Measurements from ENCODE around the gene LYPD5.
A peak's percentile ranks its signal among the peaks of the same experiment; 100 is the strongest.
"Not testable (repeated sequence)": the region's sequence is repeated elsewhere in the genome, so short reads cannot be mapped to it uniquely, and the experiment has no call there.

The LYPD5 gene, protein sequence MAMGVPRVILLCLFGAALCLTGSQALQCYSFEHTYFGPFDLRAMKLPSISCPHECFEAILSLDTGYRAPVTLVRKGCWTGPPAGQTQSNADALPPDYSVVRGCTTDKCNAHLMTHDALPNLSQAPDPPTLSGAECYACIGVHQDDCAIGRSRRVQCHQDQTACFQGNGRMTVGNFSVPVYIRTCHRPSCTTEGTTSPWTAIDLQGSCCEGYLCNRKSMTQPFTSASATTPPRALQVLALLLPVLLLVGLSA

DNA sequence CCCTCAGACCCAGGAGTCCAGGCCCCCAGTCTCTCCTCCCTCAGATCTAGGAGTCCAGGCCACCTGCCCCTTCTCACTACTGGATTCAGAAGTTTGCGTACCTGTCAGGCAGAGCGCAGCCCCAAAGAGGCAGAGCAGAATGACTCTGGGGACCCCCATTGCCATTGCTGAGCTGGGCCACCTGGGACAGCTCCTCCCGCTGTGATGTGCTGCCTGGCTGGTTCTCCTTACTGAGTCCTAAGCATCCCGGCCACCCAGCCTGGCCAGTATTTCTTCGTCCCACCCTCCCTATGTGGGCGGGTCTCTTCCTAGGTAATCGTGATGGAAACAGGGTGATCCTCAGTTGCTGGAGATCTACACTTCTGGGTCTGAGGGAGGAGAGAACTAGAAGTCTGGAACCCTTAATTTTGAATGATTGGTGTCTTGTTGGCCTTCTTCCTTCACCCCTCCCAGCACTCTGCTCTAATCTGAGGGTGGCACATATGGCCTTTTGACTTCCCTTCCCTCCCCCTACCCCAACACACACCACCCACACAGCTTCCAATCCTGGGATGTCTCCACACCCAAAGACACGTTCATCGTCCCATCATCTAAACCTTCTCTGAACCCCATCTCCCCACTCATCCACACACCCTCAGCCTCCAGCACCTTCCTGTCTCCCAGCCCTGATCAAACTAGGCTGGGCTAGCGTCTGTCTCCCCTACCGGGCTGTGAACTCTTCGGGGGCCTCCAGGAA lies at the start of gene LYPD5:
LYPD5 (minus strand) TSS at position 232 of the 736 bp plus-strand sequence; CDS start at position 165, 67 bp downstream.
- Histone ChIP-seq H3K4me1 (ENCODE audit: insufficient read depth, low read length) (no peaks in the 10 kb centered on the region), H3K27ac (ENCODE audit: low read length) (no peak within 1 kb of the TSS), H3K9me3 (ENCODE audit: insufficient read depth, low read depth, low read length) (no peaks in the 10 kb centered on the region), H3K4me3 (ENCODE audit: low read length) (no peak within 1 kb of the TSS), H3K27me3 (ENCODE audit: insufficient read depth, low read length) (peaks cover 43% of the 10 kb centered on the region), H3K9ac (ENCODE audit: low read depth, low read length) (no peak within 1 kb of the TSS), H3K36me3 (ENCODE audit: insufficient read depth, low read depth, low read length) (no peaks in the 10 kb centered on the region)

DNA sequence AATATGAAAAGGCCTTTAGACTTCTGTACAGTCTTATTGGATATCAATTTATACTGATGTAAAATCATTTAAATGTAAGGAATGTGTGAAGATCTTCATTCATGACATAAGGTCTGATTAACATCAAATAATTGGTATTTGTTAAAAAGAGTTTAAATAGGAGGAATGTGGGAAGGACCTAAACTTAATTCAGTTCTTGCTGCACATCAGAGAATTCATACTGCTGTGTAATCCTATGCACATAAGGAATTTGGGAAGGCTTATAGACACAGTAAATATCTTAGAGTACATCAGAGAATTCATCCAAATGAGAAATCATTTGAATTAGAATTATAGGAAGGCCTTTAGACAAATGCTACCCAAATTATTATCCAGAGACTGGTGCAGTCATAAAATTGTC lies 46.6 kb upstream of the LYPD5 start:
- Histone ChIP-seq H3K9me3 (ENCODE audit: insufficient read depth, low read depth, low read length) (peaks cover 86% of the 10 kb centered on the region), H3K27ac (ENCODE audit: low read length) (no peak overlapping the region), H3K36me3 (ENCODE audit: insufficient read depth, low read depth, low read length) (peaks cover 25% of the 10 kb centered on the region; the same call in 1 of the 2 replicates), H3K9ac (ENCODE audit: low read depth, low read length) (no peak overlapping the region), H3K4me1 (ENCODE audit: insufficient read depth, low read length) (no peaks in the 10 kb centered on the region), H3K4me3 (ENCODE audit: low read length) (no peak overlapping the region), H3K27me3 (ENCODE audit: insufficient read depth, low read length) (no peaks in the 10 kb centered on the region)

DNA sequence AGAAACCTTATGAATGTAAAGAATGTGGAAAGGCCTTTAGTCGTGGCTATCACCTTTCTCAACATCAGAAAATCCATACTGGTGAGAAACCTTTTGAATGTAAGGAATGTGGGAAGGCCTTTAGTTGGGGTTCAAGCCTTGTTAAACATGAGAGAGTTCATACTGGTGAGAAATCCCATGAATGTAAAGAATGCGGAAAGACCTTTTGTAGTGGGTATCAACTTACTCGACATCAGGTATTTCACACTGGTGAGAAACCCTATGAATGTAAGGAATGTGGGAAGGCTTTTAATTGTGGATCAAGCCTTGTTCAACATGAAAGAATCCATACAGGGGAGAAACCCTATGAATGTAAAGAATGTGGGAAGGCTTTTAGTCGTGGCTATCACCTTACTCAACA lies 45.6 kb upstream of the LYPD5 start:
- Histone ChIP-seq H3K27me3 (ENCODE audit: insufficient read depth, low read length) (no peaks in the 10 kb centered on the region), H3K4me1 (ENCODE audit: insufficient read depth, low read length) (no peaks in the 10 kb centered on the region), H3K9ac (ENCODE audit: low read depth, low read length) (no peak overlapping the region), H3K9me3 (ENCODE audit: insufficient read depth, low read depth, low read length) (peaks cover 92% of the 10 kb centered on the region), H3K27ac (ENCODE audit: low read length) (no peak overlapping the region), H3K4me3 (ENCODE audit: low read length) (no peak overlapping the region), H3K36me3 (ENCODE audit: insufficient read depth, low read depth, low read length) (peaks cover 29% of the 10 kb centered on the region; the same call in 1 of the 2 replicates)

DNA sequence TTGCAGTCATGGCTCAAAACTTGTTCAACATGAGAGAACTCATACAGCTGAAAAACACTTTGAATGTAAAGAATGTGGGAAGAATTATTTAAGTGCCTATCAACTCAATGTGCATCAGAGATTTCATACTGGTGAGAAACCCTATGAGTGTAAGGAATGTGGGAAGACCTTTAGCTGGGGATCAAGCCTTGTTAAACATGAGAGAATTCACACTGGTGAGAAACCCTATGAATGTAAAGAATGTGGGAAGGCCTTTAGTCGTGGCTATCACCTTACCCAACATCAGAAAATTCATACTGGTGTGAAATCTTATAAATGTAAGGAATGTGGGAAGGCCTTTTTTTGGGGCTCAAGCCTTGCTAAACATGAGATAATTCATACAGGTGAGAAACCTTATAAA lies 45.0 kb upstream of the LYPD5 start:
- Histone ChIP-seq H3K9me3 (ENCODE audit: insufficient read depth, low read depth, low read length) (peaks cover 92% of the 10 kb centered on the region), H3K36me3 (ENCODE audit: insufficient read depth, low read depth, low read length) (peaks cover 33% of the 10 kb centered on the region; the same call in 1 of the 2 replicates), H3K27ac (ENCODE audit: low read length) (no peak overlapping the region)

DNA sequence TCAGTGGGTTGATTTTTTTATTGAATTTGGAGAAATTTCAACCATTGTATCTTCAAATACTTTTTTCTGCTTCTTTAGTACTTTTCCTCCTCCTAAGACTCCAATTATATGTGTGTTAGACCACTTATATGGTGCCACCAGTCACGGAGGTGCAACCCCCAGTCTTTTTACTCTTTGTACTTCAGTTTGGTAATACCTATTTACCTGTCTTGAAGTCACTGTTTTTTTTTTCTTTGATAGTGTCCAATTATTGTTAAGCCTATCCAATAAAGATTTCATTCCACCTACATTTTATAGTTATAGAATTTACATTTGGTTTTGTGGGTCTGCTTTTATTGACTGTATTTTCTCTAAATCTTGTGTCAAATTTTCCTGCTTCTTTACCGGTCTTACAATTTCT lies 39.8 kb upstream of the LYPD5 start:
- Histone ChIP-seq H3K36me3 (ENCODE audit: insufficient read depth, low read depth, low read length) (peaks cover 34% of the 10 kb centered on the region; the same call in 1 of the 2 replicates), H3K9me3 (ENCODE audit: insufficient read depth, low read depth, low read length) (peaks cover 91% of the 10 kb centered on the region), H3K27ac (ENCODE audit: low read length) (no peak overlapping the region), H3K9ac (ENCODE audit: low read depth, low read length) (no peak overlapping the region), H3K4me3 (ENCODE audit: low read length) (no peak overlapping the region), H3K4me1 (ENCODE audit: insufficient read depth, low read length) (no peaks in the 10 kb centered on the region), H3K27me3 (ENCODE audit: insufficient read depth, low read length) (no peaks in the 10 kb centered on the region)

More for the DNA sequence above, 45.0 kb upstream of the LYPD5 start:
- Histone ChIP-seq H3K4me3 (ENCODE audit: low read length) (no peak overlapping the region), H3K4me1 (ENCODE audit: insufficient read depth, low read length) (no peaks in the 10 kb centered on the region), H3K9ac (ENCODE audit: low read depth, low read length) (no peak overlapping the region), H3K27me3 (ENCODE audit: insufficient read depth, low read length) (no peaks in the 10 kb centered on the region)

DNA sequence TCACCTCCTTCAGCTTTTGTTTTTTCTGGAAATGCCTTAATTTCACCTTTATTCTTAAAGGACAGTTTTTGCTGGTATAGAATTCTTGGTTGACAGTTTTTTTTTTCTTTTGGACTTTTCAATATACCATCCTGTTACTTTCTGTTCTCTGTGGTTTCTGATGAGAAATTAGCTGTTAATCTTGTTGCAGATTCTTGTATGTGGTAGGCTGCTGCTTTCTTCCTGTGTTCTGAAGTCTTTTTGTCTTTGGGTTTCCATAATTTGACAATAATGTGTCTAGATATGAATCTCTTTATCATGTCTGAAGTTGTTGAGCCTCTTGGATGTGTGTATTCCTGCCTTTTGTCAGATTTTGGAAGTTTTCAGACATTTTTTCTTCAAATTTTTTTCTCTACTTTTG lies 36.9 kb upstream of the LYPD5 start:
- H3K27ac ChIP-seq (ENCODE audit: low read length): no peak overlapping the region
- H3K27me3 ChIP-seq (ENCODE audit: insufficient read depth, low read length): no peaks in the 10 kb centered on the region
- H3K36me3 ChIP-seq (ENCODE audit: insufficient read depth, low read depth, low read length): peaks cover 37% of the 10 kb centered on the region; the same call in 1 of the 2 replicates
- H3K9ac ChIP-seq (ENCODE audit: low read depth, low read length): no peak overlapping the region
- H3K4me3 ChIP-seq (ENCODE audit: low read length): no peak overlapping the region
- no peaks in the 10 kb centered on the region for H3K4me1 ChIP-seq (ENCODE audit: insufficient read depth, low read length)
- H3K9me3 ChIP-seq (ENCODE audit: insufficient read depth, low read depth, low read length): peaks cover 86% of the 10 kb centered on the region

DNA sequence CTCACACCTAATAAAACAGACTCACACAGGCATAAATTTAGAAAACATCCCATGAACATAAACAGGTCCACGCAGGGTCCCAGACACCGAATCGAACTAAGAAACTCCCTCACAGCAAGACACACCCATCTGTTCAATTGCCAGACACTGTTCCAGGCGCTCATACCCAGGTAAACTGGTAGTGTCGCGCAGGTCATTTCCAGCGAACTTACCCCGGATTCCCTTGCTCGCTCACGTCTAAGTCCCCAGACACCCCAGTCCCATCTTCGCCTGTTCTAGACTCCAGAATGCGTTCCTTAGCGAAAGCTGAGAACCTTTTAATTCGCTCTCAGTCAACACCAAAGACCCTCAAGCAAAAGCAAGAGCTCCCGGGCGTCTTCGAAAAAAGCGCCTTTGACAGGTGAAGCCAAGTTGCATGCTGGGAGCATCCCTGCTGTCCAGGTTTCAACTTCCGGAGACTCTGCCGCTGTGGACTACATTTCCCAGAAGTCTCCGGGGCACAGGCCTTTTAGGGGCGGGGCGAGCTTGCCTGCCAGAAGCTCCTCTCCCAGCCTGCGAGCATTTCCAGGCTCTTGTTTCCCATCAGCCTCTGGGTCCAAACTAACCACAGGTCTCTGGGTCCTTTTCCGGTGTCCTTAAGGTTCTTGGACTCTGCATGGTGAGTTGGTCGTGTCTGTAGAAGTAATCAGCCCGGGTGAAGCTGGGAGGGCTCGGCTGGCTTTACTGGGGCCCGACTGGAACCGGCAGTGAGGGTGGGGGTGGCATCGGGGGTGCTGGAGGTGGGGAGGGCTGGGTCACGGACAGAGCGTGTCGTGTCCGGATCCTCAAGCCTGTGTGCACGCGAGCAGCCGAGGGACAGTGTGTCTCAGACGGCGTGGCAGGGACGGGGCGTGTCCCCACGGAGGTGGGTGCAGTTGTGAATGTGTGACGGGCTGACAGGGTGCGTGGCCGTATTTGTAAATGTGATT lies 24.8 kb upstream of the LYPD5 start, which contains the start of gene ZNF283:
ZNF283 (plus strand) TSS at position 535 of the 968 bp plus-strand sequence. CDS start 6,184 bp downstream, outside the sequence.
- no peak within 1 kb of the TSS for H3K27ac ChIP-seq (ENCODE audit: low read length)

DNA sequence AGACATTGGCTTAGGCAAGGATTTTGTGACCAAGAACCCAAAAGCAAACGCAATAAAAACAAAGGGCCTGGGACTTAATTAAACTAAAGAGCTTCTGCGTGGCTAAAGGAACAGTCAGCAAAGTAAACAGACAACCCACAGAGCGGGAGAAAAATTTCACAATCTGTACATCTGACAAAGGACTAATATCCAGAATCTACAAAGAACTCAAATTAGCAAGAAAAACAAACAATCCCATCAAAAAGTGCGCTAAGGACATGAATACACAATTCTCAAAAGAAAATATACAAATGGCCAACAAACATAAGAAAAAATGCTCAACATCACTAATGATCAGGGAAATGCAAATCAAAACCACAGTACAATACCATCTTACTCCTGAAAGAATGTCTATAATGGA lies 22.3 kb upstream of the LYPD5 start:
- not testable (repeated sequence) for H3K4me3 ChIP-seq (ENCODE audit: low read length); H3K27ac ChIP-seq (ENCODE audit: low read length); H3K36me3 ChIP-seq (ENCODE audit: insufficient read depth, low read depth, low read length); H3K9ac ChIP-seq (ENCODE audit: low read depth, low read length); H3K4me1 ChIP-seq (ENCODE audit: insufficient read depth, low read length); H3K27me3 ChIP-seq (ENCODE audit: insufficient read depth, low read length)
- H3K9me3 ChIP-seq (ENCODE audit: insufficient read depth, low read depth, low read length): peaks cover 40% of the 10 kb centered on the region

More for the DNA sequence above, 24.8 kb upstream of the LYPD5 start, which contains the start of gene ZNF283:
- Histone ChIP-seq H3K4me3 (ENCODE audit: low read length) (peak within 1 kb of the TSS; percentile 74; the same call in 1 of the 2 replicates), H3K9me3 (ENCODE audit: insufficient read depth, low read depth, low read length) (peaks cover 32% of the 10 kb centered on the region), H3K27me3 (ENCODE audit: insufficient read depth, low read length) (no peaks in the 10 kb centered on the region), H3K4me1 (ENCODE audit: insufficient read depth, low read length) (no peaks in the 10 kb centered on the region), H3K36me3 (ENCODE audit: insufficient read depth, low read depth, low read length) (peaks cover 11% of the 10 kb centered on the region; the same call in 1 of the 2 replicates), H3K9ac (ENCODE audit: low read depth, low read length) (peak within 1 kb of the TSS; percentile 59; the same call in 1 of the 2 replicates)

DNA sequence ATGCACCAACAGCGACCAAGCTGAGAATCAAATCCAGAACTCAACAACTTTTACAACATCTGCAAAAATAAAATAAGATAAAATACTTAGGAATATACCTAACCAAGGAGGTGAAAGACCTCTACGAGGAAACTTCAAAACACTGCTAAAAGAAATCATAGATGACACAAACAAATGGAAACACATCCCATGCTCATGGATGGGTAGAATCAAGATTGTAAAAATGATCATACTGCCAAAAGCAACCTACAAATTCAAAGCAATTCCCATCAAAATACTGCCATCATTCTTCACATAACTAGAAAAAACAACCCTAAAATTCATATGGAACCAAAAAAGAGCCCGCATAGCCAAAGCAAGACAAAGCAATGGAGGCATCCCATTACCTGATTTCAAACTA lies 21.6 kb upstream of the LYPD5 start:
- H3K9ac ChIP-seq (ENCODE audit: low read depth, low read length); H3K4me1 ChIP-seq (ENCODE audit: insufficient read depth, low read length); H3K27ac ChIP-seq (ENCODE audit: low read length); H3K27me3 ChIP-seq (ENCODE audit: insufficient read depth, low read length); H3K4me3 ChIP-seq (ENCODE audit: low read length); H3K36me3 ChIP-seq (ENCODE audit: insufficient read depth, low read depth, low read length): not testable (repeated sequence)
- peaks cover 40% of the 10 kb centered on the region for H3K9me3 ChIP-seq (ENCODE audit: insufficient read depth, low read depth, low read length)

DNA sequence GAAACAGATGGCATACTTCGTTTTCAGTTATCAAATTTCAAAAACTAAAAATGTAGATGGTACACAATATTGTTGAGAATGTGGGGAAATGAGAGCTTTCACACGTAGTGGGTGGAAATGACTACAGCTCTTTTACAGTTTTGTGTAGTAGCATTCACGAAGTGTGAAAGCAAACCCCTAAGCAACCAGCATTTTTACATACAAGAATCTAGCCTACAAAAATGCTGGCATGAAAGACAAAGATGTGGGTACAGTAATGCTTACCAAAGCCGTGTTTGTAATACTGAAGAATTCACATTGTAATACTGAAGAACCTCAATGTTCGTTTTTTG lies 18.6 kb upstream of the LYPD5 start:
- H3K27ac ChIP-seq (ENCODE audit: low read length): no peak overlapping the region
- H3K27me3 ChIP-seq (ENCODE audit: insufficient read depth, low read length): no peaks in the 10 kb centered on the region
- no peak overlapping the region for H3K4me3 ChIP-seq (ENCODE audit: low read length)
- no peaks in the 10 kb centered on the region for H3K4me1 ChIP-seq (ENCODE audit: insufficient read depth, low read length)
- H3K36me3 ChIP-seq (ENCODE audit: insufficient read depth, low read depth, low read length): no peaks in the 10 kb centered on the region
- peaks cover 44% of the 10 kb centered on the region for H3K9me3 ChIP-seq (ENCODE audit: insufficient read depth, low read depth, low read length)
- no peak overlapping the region for H3K9ac ChIP-seq (ENCODE audit: low read depth, low read length)

DNA sequence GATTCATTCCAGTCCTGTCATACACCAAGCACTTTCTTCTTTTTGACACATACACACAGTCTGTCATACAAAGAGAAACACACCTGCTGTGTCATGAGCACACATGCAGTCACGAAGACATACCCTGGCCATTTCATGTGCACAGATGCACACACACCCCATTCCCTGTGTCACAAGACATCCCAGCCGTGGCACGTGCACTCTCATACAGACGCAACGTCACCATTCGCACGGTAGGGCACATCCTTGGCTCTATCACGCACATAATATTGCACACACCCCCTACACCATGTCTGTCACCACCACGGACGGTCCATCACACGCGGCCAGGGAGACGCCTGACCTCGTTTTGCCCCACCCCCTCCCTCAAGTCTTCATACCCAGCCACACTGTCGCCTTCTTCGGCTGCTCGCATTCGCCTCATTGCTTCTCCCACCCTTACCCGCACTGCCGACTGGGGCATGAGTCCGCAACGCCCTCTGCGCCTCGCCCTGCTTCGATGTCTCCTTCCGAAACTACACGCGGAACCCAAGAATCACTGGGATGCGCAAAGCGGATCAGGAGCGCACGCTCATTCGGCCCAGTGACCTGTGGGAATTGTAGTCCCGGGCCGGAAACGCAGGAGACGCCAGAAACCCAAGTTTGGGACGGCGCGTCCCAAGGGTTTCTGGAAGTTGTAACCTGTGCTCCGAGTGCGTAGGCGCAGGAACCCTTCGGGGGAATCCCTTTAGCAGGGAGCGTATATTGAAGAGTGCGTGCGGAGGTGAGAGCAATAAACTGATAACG lies 18.0 kb upstream of the LYPD5 start:
- H3K4me3 ChIP-seq (ENCODE audit: low read length): no peak overlapping the region

More for the DNA sequence above, 18.0 kb upstream of the LYPD5 start:
- Histone ChIP-seq H3K9ac (ENCODE audit: low read depth, low read length) (no peak overlapping the region), H3K9me3 (ENCODE audit: insufficient read depth, low read depth, low read length) (peaks cover 44% of the 10 kb centered on the region), H3K27me3 (ENCODE audit: insufficient read depth, low read length) (no peaks in the 10 kb centered on the region), H3K4me1 (ENCODE audit: insufficient read depth, low read length) (no peaks in the 10 kb centered on the region), H3K36me3 (ENCODE audit: insufficient read depth, low read depth, low read length) (no peaks in the 10 kb centered on the region), H3K27ac (ENCODE audit: low read length) (no peak overlapping the region)

Measured in iPS-20b (cell line).